Panc1 (cell line): ENCODE results near the gene GRK6.

Experiments used
- CTCF ChIP-seq: fragments of 450-650 bp; IDR thresholded peaks from 2 replicates; pipeline ENCODE4 v1.5.1; 2017; ENCODE audit warnings: mild to moderate bottlenecking
- POLR2AphosphoS5 ChIP-seq: IDR thresholded peaks from 2 replicates; pipeline ENCODE4 v1.6.1; 2012; ENCODE audit warnings: mild to moderate bottlenecking, low read depth, low read length, moderate library complexity
- REST ChIP-seq, 2 experiments: IDR thresholded peaks; 2 replicates each; pipeline ENCODE4 v1.6.1; 2011 to 2012; ENCODE audit warnings: low read depth in 2 of 2, control low read depth in 1 of 2, low read length in 1 of 2, mild to moderate bottlenecking in 1 of 2, moderate library complexity in 1 of 2; ENCODE audit not compliant: insufficient read depth in 1 of 2
- SIN3A ChIP-seq: IDR thresholded peaks from 2 replicates; pipeline ENCODE4 v1.6.1; 2012; ENCODE audit warnings: low read depth, mild to moderate bottlenecking, low read length, moderate library complexity, borderline replicate concordance; ENCODE audit not compliant: insufficient read depth
- TCF7L2 ChIP-seq: IDR thresholded peaks from 2 replicates; pipeline ENCODE4 v1.6.1; 2011; ENCODE audit warnings: mild to moderate bottlenecking, low read depth, low read length, inconsistent platforms

- TF ChIP-seq CTCF (no peak), TCF7L2 (no peak), POLR2AphosphoS5 (peak; percentile 23; the same call in 1 of the 2 replicates), REST (IDR thresholded peaks at IDR 0.05; ENCODE audit: insufficient read depth in 1 of 2, low read depth in 2 of 2, low read length in 1 of 2) (no peak), SIN3A (no peak)
These were observed 22.9 kb downstream of the GRK6 start for GRCh38 chr5:177449140-177450061.
